ENCODE results near the gene UBR4. TPM values are rescaled to one million over a fixed set of nuclear protein-coding genes. Genes with fewer than 3 reads are reported as not detected.

UBR4 gene
- total RNA-seq, 1 experiment from 2014 or later = 126 TPM

DNA sequence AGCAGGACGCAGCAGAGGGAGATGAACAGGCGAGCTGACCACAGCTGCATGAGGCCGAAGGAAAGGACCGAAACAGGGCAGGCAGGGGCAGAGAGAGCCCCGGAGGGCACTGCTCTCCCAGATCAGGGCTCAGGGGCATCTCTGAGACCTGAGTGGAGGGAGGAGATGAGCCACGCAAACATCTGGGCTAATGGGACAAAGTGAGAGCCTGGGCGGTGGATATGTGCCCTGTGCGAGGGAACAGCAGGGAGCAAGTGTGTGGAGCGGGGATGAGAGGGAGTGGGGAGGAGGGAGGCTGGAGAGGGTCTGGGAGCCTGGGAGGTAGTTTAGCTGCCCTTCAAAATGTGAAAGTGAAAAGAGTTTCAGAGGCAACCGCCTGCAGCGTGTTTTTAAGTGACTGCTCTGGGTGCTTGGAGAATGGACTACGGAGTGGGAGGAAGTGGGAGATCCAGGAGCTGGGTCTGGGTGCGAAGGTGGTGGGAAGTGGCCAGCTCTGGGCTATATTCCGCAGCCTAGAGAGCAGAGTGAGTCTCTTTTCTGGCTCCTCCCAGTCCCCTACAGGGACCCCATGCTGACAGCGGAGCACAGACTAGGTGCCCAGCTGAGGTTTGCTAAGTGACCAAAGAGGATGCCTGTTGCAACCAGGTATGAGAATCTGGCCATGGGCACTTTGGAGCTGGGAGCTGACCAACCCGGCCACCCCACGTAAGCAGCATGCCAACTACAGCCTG, 139.0 kb downstream of the UBR4 start:
- intact Hi-C loops (cut with micrococcal nuclease; ENCODE audit: unreplicated experiment) = loop anchor here (10.0 kb wide), 1 partner anchor 116 kb away; the partner anchor contains the start of gene IFFO2
- H3K27me3 ChIP-seq (ENCODE audit: control insufficient read depth, insufficient read depth, low read length) = no peaks in the 10 kb centered on the region
- DNase-seq (ENCODE audit: low read depth, low spot score) (no peak), ATAC-seq (peak; percentile 2; the same call in 1 of the 2 replicates)
- no peak overlapping the region for H3K27ac ChIP-seq (ENCODE audit: low read length)
- no peak overlapping the region for H3K4me3 ChIP-seq (ENCODE audit: low read depth in 2 of 2, low read length in 2 of 2)
- BruUV-seq (replicated peaks) = no TSS peak
- H3K9me3 ChIP-seq (ENCODE audit: control insufficient read depth, insufficient read depth, low read depth, low read length) = no peaks in the 10 kb centered on the region
- H3K36me3 ChIP-seq (ENCODE audit: control insufficient read depth, insufficient read depth, low read length) = peaks cover 7% of the 10 kb centered on the region
- peaks cover 49% of the 10 kb centered on the region for H3K4me1 ChIP-seq (ENCODE audit: control insufficient read depth, insufficient read depth, low read length)
- CTCF ChIA-PET = no interaction called here
- in situ Hi-C loops (cut with HindIII; ENCODE audit: low pct_unique_long_range_greater_than_20kb, low sequenced_read_pairs) = no loop called here
- POLR2A ChIA-PET = no interaction called here
- TF ChIP-seq, protein P1, sequence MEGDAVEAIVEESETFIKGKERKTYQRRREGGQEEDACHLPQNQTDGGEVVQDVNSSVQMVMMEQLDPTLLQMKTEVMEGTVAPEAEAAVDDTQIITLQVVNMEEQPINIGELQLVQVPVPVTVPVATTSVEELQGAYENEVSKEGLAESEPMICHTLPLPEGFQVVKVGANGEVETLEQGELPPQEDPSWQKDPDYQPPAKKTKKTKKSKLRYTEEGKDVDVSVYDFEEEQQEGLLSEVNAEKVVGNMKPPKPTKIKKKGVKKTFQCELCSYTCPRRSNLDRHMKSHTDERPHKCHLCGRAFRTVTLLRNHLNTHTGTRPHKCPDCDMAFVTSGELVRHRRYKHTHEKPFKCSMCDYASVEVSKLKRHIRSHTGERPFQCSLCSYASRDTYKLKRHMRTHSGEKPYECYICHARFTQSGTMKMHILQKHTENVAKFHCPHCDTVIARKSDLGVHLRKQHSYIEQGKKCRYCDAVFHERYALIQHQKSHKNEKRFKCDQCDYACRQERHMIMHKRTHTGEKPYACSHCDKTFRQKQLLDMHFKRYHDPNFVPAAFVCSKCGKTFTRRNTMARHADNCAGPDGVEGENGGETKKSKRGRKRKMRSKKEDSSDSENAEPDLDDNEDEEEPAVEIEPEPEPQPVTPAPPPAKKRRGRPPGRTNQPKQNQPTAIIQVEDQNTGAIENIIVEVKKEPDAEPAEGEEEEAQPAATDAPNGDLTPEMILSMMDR (IDR thresholded peaks at IDR 0.05) = no peak
- TF ChIP-seq TCF7L2 (IDR thresholded peaks at IDR 0.05; ENCODE audit: low read depth, low read length) (no peak), SIN3A (IDR thresholded peaks at IDR 0.05; ENCODE audit: borderline replicate concordance, insufficient read depth, low read depth, low read length) (no peak)
- TF ChIP-seq, protein P2, sequence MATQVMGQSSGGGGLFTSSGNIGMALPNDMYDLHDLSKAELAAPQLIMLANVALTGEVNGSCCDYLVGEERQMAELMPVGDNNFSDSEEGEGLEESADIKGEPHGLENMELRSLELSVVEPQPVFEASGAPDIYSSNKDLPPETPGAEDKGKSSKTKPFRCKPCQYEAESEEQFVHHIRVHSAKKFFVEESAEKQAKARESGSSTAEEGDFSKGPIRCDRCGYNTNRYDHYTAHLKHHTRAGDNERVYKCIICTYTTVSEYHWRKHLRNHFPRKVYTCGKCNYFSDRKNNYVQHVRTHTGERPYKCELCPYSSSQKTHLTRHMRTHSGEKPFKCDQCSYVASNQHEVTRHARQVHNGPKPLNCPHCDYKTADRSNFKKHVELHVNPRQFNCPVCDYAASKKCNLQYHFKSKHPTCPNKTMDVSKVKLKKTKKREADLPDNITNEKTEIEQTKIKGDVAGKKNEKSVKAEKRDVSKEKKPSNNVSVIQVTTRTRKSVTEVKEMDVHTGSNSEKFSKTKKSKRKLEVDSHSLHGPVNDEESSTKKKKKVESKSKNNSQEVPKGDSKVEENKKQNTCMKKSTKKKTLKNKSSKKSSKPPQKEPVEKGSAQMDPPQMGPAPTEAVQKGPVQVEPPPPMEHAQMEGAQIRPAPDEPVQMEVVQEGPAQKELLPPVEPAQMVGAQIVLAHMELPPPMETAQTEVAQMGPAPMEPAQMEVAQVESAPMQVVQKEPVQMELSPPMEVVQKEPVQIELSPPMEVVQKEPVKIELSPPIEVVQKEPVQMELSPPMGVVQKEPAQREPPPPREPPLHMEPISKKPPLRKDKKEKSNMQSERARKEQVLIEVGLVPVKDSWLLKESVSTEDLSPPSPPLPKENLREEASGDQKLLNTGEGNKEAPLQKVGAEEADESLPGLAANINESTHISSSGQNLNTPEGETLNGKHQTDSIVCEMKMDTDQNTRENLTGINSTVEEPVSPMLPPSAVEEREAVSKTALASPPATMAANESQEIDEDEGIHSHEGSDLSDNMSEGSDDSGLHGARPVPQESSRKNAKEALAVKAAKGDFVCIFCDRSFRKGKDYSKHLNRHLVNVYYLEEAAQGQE (IDR thresholded peaks at IDR 0.05; ENCODE audit: insufficient read depth in 1 of 2, low read depth in 2 of 2, low read length in 1 of 2) = no peak

DNA sequence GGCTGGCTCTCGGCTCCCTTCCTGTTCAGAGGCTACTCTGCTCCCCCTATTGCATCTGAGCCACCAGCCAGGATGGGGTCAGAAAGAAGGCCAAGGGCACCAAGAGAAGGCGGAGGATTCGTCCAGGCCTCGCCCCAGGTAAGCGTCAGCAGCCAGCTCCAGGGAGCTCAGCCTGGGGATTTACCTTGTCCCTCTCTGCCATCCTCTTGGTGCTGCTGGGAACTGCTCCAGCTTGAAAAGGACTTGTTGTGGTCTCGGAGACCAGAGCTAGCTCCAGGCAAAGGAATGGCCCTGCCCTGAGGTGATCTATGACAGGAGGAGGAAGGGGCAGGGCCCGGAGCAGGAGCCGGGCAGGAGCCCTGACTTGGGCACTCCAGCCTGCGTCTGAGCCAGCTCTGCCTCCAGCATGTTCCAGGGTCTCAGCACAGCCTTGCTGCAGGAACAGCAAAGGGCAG, 139.8 kb downstream of the UBR4 start:
- Histone ChIP-seq H3K27me3 (ENCODE audit: control insufficient read depth, insufficient read depth, low read length) (no peaks in the 10 kb centered on the region), H3K9me3 (ENCODE audit: control insufficient read depth, insufficient read depth, low read depth, low read length) (no peaks in the 10 kb centered on the region), H3K36me3 (ENCODE audit: control insufficient read depth, insufficient read depth, low read length) (peaks cover under 1% of the 10 kb centered on the region), H3K4me1 (ENCODE audit: control insufficient read depth, insufficient read depth, low read length) (peaks cover 49% of the 10 kb centered on the region), H3K27ac (ENCODE audit: low read length) (no peak overlapping the region), H3K4me3 (ENCODE audit: low read depth in 2 of 2, low read length in 2 of 2) (no peak overlapping the region)
- ATAC-seq (no peak), DNase-seq (ENCODE audit: low read depth, low spot score) (no peak)
- in situ Hi-C loops (cut with HindIII; ENCODE audit: low pct_unique_long_range_greater_than_20kb, low sequenced_read_pairs) = no loop called here
- TF ChIP-seq, protein P1 (IDR thresholded peaks at IDR 0.05) = no peak
- TF ChIP-seq POLR2AphosphoS5 (IDR thresholded peaks at IDR 0.05; ENCODE audit: low read depth, low read length) (no peak), TCF7L2 (IDR thresholded peaks at IDR 0.05; ENCODE audit: low read depth, low read length) (no peak), SIN3A (IDR thresholded peaks at IDR 0.05; ENCODE audit: borderline replicate concordance, insufficient read depth, low read depth, low read length) (no peak)
- TF ChIP-seq, protein P2 (IDR thresholded peaks at IDR 0.05; ENCODE audit: insufficient read depth in 1 of 2, low read depth in 2 of 2, low read length in 1 of 2) = no peak
- intact Hi-C loops (cut with micrococcal nuclease; ENCODE audit: unreplicated experiment) = loop anchor here (10.0 kb wide), 1 partner anchor 115 kb away; the partner anchor contains the start of gene IFFO2
- POLR2A ChIA-PET = no interaction called here
- CTCF ChIA-PET = no interaction called here
- BruUV-seq (replicated peaks) = no TSS peak

Measured in Panc1 (cell line).